ENCODE data around the gene GIGYF2. TPM values are rescaled to one million over a fixed set of nuclear protein-coding genes. Genes with fewer than 3 reads are reported as not detected.

Gene GIGYF2
- total RNA-seq, 1 experiment from 2014 or later, result 60.6 TPM

DNA sequence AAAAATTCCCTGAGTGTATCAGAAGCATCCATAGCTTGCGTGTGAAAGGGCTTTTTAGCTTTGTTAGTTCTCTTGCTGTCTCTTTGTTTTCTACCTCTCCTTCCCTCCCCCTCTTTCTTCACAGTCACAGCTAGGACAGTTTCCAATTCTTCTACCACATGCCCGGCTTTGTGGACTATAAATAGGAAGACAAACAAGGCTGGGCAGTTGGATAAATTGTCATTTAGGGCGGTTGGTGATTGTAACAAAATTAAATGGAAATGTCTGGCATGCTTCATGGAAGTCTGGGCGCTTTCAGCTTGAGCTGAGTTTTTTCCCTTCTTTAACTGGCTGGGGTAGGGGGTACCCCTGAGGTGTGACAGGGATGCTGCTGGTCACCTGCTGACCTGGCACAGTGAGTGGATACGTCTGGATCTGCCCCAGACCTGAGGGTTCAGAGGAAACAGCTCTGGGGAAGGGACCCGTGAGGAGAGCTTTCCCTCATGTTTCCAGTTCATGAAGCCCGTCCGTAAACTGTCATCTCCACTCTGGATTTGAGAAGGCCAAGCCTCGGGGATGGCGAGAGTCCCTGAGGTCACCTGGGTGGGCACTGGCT is 29.0 kb upstream of the GIGYF2 start (continued):
- TF ChIP-seq, protein P1, sequence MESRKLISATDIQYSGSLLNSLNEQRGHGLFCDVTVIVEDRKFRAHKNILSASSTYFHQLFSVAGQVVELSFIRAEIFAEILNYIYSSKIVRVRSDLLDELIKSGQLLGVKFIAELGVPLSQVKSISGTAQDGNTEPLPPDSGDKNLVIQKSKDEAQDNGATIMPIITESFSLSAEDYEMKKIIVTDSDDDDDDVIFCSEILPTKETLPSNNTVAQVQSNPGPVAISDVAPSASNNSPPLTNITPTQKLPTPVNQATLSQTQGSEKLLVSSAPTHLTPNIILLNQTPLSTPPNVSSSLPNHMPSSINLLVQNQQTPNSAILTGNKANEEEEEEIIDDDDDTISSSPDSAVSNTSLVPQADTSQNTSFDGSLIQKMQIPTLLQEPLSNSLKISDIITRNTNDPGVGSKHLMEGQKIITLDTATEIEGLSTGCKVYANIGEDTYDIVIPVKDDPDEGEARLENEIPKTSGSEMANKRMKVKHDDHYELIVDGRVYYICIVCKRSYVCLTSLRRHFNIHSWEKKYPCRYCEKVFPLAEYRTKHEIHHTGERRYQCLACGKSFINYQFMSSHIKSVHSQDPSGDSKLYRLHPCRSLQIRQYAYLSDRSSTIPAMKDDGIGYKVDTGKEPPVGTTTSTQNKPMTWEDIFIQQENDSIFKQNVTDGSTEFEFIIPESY (IDR thresholded peaks at IDR 0.05; ENCODE audit: extremely low read depth, insufficient replicate concordance, low read length), result no peak
- TF ChIP-seq TCF7L2 (IDR thresholded peaks at IDR 0.05; ENCODE audit: borderline replicate concordance, extremely low read depth, insufficient read depth, insufficient read length) (no peak), POLR2A (IDR thresholded peaks at IDR 0.05; ENCODE audit: borderline replicate concordance, extremely low read depth, insufficient read depth, insufficient read length) (no peak), POLR2AphosphoS5 (IDR thresholded peaks at IDR 0.05; ENCODE audit: low read depth, low read length) (no peak)

DNA sequence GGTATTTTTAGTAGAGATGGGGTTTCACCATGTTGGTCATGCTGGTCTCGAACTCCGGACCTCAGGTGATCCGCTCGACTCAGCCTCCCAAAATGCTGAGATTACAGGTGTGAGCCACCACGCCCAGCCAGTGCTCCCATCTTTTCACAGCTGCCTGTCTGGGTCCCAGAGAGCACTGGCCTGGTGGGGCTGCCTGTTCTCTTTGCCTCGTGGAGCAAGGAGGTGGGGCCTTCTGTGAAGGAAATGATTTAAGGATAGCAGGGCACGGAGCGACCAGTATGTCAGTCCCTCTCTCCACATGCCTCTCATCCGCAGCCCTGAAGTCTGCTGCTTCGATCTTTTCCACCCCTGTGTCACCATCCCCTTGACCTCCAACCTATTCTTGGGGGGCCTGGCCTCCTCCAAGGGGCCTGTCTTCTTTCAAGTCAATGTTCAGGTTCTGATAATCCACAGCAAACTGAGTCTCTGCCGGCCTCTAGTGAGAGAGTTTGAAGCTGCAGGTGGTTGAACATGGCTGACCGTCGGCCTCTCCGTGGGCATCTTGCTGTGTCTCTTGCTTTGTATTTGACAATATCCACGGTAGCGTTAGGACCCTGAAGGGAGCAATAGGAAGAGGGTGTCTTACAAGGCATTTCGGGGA is 28.2 kb upstream of the GIGYF2 start:
- no peak overlapping the region for H3K27ac ChIP-seq (ENCODE audit: low read depth, low read length)
- intact Hi-C loops (cut with micrococcal nuclease), result loop anchor here (2.0 kb wide), 1 partner anchor 62 kb away; no protein-coding TSS in a partner anchor
- no peaks in the 10 kb centered on the region for H3K9me3 ChIP-seq (ENCODE audit: control insufficient read depth in 1 of 2, insufficient read depth in 1 of 2, low read depth in 1 of 2, low read length in 2 of 2)
- H3K27me3 ChIP-seq (ENCODE audit: insufficient read depth, low read length), result no peaks in the 10 kb centered on the region
- DNase-seq (ENCODE audit: low read depth, low spot score) (peak; percentile 3), ATAC-seq (peak; percentile 82)
- no peaks in the 10 kb centered on the region for H3K4me1 ChIP-seq (ENCODE audit: control insufficient read depth in 1 of 2, insufficient read depth in 2 of 2, low read length in 2 of 2)
- no peaks in the 10 kb centered on the region for H4K20me1 ChIP-seq (ENCODE audit: insufficient read depth)
- no peaks in the 10 kb centered on the region for H3K36me3 ChIP-seq (ENCODE audit: control insufficient read depth in 1 of 2, insufficient read depth in 2 of 2, low read length in 2 of 2)
- ChIA-PET POLR2A (no interaction called here), RAD21 (ENCODE audit: low non-redundant PET in 1 of 2, low total read pairs in 2 of 2, uncharacterized antibody in 2 of 2, unreplicated experiment in 2 of 2) (no interaction called here), CTCF (interaction anchor here (0.6 to 1.0 kb wide), 2 partner anchors 14 to 64 kb away, joined by 3 read pairs; no protein-coding TSS in a partner anchor)
- H3K4me2 ChIP-seq (ENCODE audit: low read length), result no peak overlapping the region
- H3K9me2 ChIP-seq (ENCODE audit: insufficient read depth), result no peaks in the 10 kb centered on the region
- BruUV-seq (replicated peaks), result no TSS peak
- TF ChIP-seq, protein P2, sequence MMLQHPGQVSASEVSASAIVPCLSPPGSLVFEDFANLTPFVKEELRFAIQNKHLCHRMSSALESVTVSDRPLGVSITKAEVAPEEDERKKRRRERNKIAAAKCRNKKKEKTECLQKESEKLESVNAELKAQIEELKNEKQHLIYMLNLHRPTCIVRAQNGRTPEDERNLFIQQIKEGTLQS (IDR thresholded peaks at IDR 0.05), result no peak
- peak; percentile 65 for TF ChIP-seq RAD21 (IDR thresholded peaks at IDR 0.05; ENCODE audit: low read depth)
- TF ChIP-seq, protein P3, sequence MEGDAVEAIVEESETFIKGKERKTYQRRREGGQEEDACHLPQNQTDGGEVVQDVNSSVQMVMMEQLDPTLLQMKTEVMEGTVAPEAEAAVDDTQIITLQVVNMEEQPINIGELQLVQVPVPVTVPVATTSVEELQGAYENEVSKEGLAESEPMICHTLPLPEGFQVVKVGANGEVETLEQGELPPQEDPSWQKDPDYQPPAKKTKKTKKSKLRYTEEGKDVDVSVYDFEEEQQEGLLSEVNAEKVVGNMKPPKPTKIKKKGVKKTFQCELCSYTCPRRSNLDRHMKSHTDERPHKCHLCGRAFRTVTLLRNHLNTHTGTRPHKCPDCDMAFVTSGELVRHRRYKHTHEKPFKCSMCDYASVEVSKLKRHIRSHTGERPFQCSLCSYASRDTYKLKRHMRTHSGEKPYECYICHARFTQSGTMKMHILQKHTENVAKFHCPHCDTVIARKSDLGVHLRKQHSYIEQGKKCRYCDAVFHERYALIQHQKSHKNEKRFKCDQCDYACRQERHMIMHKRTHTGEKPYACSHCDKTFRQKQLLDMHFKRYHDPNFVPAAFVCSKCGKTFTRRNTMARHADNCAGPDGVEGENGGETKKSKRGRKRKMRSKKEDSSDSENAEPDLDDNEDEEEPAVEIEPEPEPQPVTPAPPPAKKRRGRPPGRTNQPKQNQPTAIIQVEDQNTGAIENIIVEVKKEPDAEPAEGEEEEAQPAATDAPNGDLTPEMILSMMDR (IDR thresholded peaks at IDR 0.05 in 2 of 3, conservative IDR thresholded peaks at IDR 0.05 in 1 of 3; ENCODE audit: borderline replicate concordance in 1 of 3, insufficient read depth in 1 of 3, low read depth in 2 of 3, low read length in 2 of 3), result peak; percentile 45 to 53 (median 48); a peak in 5 of 6 replicates
- no peak overlapping the region for H3K4me3 ChIP-seq (replicated peaks in 1 of 2; ENCODE audit: low read depth in 1 of 2, low read length in 2 of 2)
- no peak overlapping the region for H2AFZ ChIP-seq (ENCODE audit: low read depth, low read length, poor library complexity, severe bottlenecking)
- no peak overlapping the region for H3K9ac ChIP-seq (ENCODE audit: low read length)
- no peaks in the 10 kb centered on the region for H3K79me2 ChIP-seq (ENCODE audit: insufficient read depth, low read length)

Data from HCT116 (cell line).